ENCODE results near the gene PEPD. TPM values are rescaled to one million over a fixed set of nuclear protein-coding genes. Genes with fewer than 3 reads are reported as not detected.

The PEPD gene
- total and polyA plus RNA-seq, 2 of the 4 experiments (the other 2 are of a cell fraction) = 36.7 to 88.4 TPM

DNA sequence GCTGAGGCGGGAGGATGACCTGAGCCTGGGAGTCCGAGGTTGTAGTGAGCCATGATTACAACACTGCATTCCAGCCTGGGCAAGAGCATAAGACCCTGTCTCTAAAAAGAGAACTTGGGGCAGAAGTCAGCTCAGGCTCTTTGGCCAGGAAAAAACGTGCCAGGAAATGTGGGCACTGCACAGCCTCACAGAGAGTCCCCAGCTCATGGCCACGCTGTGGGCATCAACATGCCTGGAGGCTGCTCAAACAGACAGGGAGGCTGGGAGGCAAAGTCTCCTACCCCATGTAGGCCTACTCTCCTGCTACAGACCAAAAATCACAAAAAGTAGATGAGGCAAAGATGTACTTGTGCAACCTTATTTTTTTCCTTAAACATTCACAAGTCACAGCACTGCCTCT, 49.4 kb downstream of the PEPD start (continued):
- TF ChIP-seq MAFK (IDR thresholded peaks at IDR 0.05; ENCODE audit: low read depth, low read length) = no peak

DNA sequence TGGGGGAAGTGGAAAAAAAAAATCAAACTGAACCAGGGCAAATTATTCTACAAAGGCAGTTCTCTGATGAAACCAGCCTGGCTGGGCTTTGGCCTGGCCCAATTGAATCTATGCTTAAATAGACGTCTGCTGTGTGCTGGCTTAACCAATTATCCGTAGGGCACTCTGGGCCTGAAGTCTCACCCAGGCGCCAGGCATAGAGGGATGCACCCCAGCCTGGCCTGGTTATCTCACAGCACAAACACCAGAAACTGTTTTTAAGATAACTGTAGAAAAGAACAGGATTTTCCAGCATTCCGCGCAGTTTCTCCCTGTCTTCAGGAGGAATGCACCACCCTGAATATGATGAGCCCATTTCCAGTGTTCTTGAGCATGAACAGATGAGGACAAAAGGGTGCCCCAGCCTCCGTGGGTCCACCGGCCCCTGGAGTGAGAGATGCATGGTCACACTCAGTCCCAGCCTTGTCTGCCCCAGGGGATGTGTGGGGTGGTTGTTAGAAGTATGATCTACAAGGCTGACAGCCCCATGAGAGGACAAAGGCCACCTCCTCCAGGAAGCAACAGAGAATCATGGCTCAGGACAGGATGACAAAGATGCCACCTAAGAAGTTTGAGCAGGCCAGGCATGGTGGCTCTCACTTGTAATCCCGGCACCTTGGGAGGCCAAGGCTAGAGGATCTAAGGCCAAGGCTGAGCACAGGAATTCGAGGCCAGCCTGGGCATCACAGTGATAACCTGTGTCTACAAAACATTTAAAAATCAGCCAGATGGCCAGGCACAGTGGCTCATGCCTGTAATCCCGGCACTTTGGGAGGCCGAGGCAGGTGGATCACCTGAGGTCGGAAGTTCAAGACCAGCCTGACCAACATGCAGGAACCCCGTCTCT, 50.2 kb downstream of the PEPD start:
- Histone ChIP-seq H3K4ac (ENCODE audit: low read depth, low read length) (no peak overlapping the region), H3K4me1 (ENCODE audit: control insufficient read depth, insufficient read depth, low read length) (peaks cover 9% of the 10 kb centered on the region), H4K20me1 (ENCODE audit: insufficient read depth, low read length) (peaks cover 7% of the 10 kb centered on the region; the same call in 1 of the 2 replicates), H3K9me1 (ENCODE audit: insufficient read depth, low read length) (peaks cover 19% of the 10 kb centered on the region), H3K23ac (ENCODE audit: low read depth, low read length) (no peak overlapping the region), H4K8ac (ENCODE audit: low read depth in 2 of 2, low read length in 2 of 2) (no peak overlapping the region), H3K36me3 (ENCODE audit: control insufficient read depth, insufficient read depth, low read length) (peaks cover 2% of the 10 kb centered on the region; the same call in 1 of the 2 replicates), H3K4me3 (ENCODE audit: insufficient read depth, low read depth, low read length) (no peak overlapping the region), H3K4me2 (ENCODE audit: low read depth, low read length) (no peak overlapping the region), H2AK5ac (ENCODE audit: low read depth, low read length) (no peak overlapping the region), H3K14ac (replicated peaks; ENCODE audit: low read depth, low read length) (no peak overlapping the region), H3K27ac (ENCODE audit: insufficient read depth, low read length) (no peak overlapping the region), H2BK15ac (ENCODE audit: low read depth, low read length) (no peak overlapping the region), H4K5ac (ENCODE audit: low read depth, low read length) (no peak overlapping the region), H2AFZ (replicated peaks; ENCODE audit: low read length, poor library complexity) (no peak overlapping the region), H3K27me3 (ENCODE audit: control insufficient read depth, insufficient read depth, low read length) (no peaks in the 10 kb centered on the region), H3K9ac (ENCODE audit: low read depth, low read length) (no peak overlapping the region), H4K91ac (ENCODE audit: insufficient read depth, low read depth, low read length) (no peak overlapping the region), H3K18ac (ENCODE audit: low read depth, low read length) (no peak overlapping the region), H2BK20ac (ENCODE audit: low read depth, low read length) (no peak overlapping the region), H3K56ac (ENCODE audit: extremely low read depth, insufficient read depth, low read length) (no peak overlapping the region), H2BK5ac (ENCODE audit: low read depth, low read length, poor library complexity, severe bottlenecking) (no peak overlapping the region), H2AK9ac (replicated peaks; ENCODE audit: low read depth, low read length, poor library complexity) (no peak overlapping the region), H3K79me1 (ENCODE audit: low read depth in 1 of 2, low read length in 2 of 2) (peaks cover 0 to 3% of the 10 kb centered on the region in 2 experiments; a peak in 1 of 4 replicates), H3K9me3 (ENCODE audit: control insufficient read depth, insufficient read depth, low read length) (no peaks in the 10 kb centered on the region), H2BK120ac (ENCODE audit: low read depth, low read length) (no peak overlapping the region)
- in situ Hi-C loops (cut with MboI; ENCODE audit: low sequenced_read_pairs) (no loop called here), dilution Hi-C loops (cut with HindIII; ENCODE audit: low sequenced_read_pairs, unreplicated experiment) (no loop called here), intact Hi-C loops (cut with micrococcal nuclease) (no loop called here)
- no peak for DNase-seq
- ChIA-PET CTCF (no interaction called here), POLR2A (ENCODE audit: unreplicated experiment) (no interaction called here)
- BruUV-seq (replicated peaks) = no TSS peak
- ATAC-seq (ENCODE audit: low read depth) = no peak
- 82% methylated on average over 2 of the region's 13 CpGs; no CpG with 5 or more reads in 1 of the 2 experiments for WGBS, 2 experiments (ENCODE audit: extremely low coverage in 2 of 2, insufficient read length in 1 of 2)
- TF ChIP-seq MAZ (IDR thresholded peaks at IDR 0.05; ENCODE audit: borderline replicate concordance, low read depth, low read length) = no peak
- TF ChIP-seq RFX5 (IDR thresholded peaks at IDR 0.05; ENCODE audit: low read depth, low read length) = no peak
- TF ChIP-seq, protein P1, sequence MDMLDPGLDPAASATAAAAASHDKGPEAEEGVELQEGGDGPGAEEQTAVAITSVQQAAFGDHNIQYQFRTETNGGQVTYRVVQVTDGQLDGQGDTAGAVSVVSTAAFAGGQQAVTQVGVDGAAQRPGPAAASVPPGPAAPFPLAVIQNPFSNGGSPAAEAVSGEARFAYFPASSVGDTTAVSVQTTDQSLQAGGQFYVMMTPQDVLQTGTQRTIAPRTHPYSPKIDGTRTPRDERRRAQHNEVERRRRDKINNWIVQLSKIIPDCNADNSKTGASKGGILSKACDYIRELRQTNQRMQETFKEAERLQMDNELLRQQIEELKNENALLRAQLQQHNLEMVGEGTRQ (IDR thresholded peaks at IDR 0.05; ENCODE audit: low read depth, low read length) = no peak
- TF ChIP-seq MAFK (IDR thresholded peaks at IDR 0.05; ENCODE audit: low read depth, low read length) = no peak
- TF ChIP-seq NFE2L2 (IDR thresholded peaks at IDR 0.05; ENCODE audit: low read depth, low read length) = no peak
- no peak for TF ChIP-seq RCOR1 (IDR thresholded peaks at IDR 0.05; ENCODE audit: insufficient replicate concordance, low read length)
- TF ChIP-seq, protein P2, sequence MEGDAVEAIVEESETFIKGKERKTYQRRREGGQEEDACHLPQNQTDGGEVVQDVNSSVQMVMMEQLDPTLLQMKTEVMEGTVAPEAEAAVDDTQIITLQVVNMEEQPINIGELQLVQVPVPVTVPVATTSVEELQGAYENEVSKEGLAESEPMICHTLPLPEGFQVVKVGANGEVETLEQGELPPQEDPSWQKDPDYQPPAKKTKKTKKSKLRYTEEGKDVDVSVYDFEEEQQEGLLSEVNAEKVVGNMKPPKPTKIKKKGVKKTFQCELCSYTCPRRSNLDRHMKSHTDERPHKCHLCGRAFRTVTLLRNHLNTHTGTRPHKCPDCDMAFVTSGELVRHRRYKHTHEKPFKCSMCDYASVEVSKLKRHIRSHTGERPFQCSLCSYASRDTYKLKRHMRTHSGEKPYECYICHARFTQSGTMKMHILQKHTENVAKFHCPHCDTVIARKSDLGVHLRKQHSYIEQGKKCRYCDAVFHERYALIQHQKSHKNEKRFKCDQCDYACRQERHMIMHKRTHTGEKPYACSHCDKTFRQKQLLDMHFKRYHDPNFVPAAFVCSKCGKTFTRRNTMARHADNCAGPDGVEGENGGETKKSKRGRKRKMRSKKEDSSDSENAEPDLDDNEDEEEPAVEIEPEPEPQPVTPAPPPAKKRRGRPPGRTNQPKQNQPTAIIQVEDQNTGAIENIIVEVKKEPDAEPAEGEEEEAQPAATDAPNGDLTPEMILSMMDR (conservative IDR thresholded peaks at IDR 0.05; ENCODE audit: low read depth, low read length) = no peak
- TF ChIP-seq SMC3 (IDR thresholded peaks at IDR 0.05; ENCODE audit: low read depth, low read length) = no peak
- TF ChIP-seq CHD1 (IDR thresholded peaks at IDR 0.05; ENCODE audit: low read depth, low read length) = no peak
- no peak for TF ChIP-seq POLR2A (IDR thresholded peaks at IDR 0.05; ENCODE audit: low read depth, low read length)
- TF ChIP-seq MXI1 (IDR thresholded peaks at IDR 0.05; ENCODE audit: borderline replicate concordance, low read depth, low read length) = no peak
- no peak for TF ChIP-seq RAD21 (IDR thresholded peaks at IDR 0.05; ENCODE audit: low read length)
- TF ChIP-seq CEBPB (IDR thresholded peaks at IDR 0.05; ENCODE audit: low read depth, low read length) = no peak
- TF ChIP-seq BHLHE40 (IDR thresholded peaks at IDR 0.05; ENCODE audit: low read depth, low read length) = no peak
- no peak for TF ChIP-seq FOS (IDR thresholded peaks at IDR 0.05; ENCODE audit: low read depth, low read length)
